ENCODE measurements around the gene LRRIQ3. TPM values are rescaled to one million over a fixed set of nuclear protein-coding genes. Genes with fewer than 3 reads are reported as not detected.

LRRIQ3 gene
- total RNA-seq, 5 donors from 2014 or later (not counting 1 experiment from before 2014, with no cell fraction given), result 0.77 to 3.4 (median 1.3) TPM

DNA sequence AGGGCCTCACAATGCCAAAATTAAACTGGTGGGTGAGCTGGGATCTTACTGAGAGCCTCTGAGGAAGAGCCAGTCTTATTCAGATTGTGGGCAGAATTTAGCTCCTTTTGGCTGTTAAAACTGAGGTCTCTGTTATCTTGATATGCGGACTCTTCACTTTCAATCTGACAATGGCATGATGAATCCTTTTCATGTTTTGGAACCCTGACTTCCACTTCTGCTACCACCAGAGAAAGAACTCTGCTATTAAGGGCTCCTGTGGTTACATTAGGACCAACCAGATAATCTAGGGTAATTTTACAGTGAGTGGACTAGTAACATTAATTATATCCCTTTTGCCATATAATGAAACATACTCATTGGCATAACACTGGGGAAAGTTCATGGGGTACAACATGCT lies 219.0 kb downstream of the LRRIQ3 start:
- H3K9me3 ChIP-seq, result no peaks in the 10 kb centered on the region
- H3K36me3 ChIP-seq (ENCODE audit: control insufficient read depth in 2 of 2, extremely low read depth in 1 of 2, insufficient read depth in 1 of 2, low read length in 1 of 2), result no peaks in the 10 kb centered on the region
- Mint-ChIP-seq H3K9me3 (peaks cover 0 to 10% (median 0%) of the 10 kb centered on the region in 3 donors), H3K4me1 (no peaks in the 10 kb centered on the region), H3K4me3 (no peak overlapping the region), H3K27me3 (no peaks in the 10 kb centered on the region), H3K36me3 (no peaks in the 10 kb centered on the region), H3K27ac (no peak overlapping the region)
- H3K27me3 ChIP-seq (replicated peaks in 1 of 2; ENCODE audit: control insufficient read depth in 2 of 2, extremely low read depth in 1 of 2, insufficient read depth in 2 of 2, low read length in 1 of 2), result no peaks in the 10 kb centered on the region
- no peak overlapping the region for H3K4me3 ChIP-seq (ENCODE audit: control insufficient read depth in 1 of 2, extremely low read depth in 1 of 2, low read length in 1 of 2)
- ChIA-PET POLR2A (no interaction called here), CTCF (no interaction called here)
- ATAC-seq (replicated peaks in 1 of 4), result no peak
- no peak overlapping the region for H3K27ac ChIP-seq (ENCODE audit: low read length)
- no peaks in the 10 kb centered on the region for H3K4me1 ChIP-seq (ENCODE audit: control insufficient read depth in 1 of 2, extremely low read depth in 1 of 2, insufficient read depth in 2 of 2, low read length in 2 of 2)
- DNase-seq, result no peak
- WGBS (ENCODE audit: insufficient coverage), result no CpG with 5 or more reads among the region's 1 CpG

Other genes with a start within 250 kb of the LRRIQ3 start
- gene FPGT, start 66 bp upstream of the LRRIQ3 start, total RNA-seq, result 10 to 100 TPM in 2 of 5 donors, 1 to 10 TPM in 3; 4.4 to 13.3 (median 9.1) TPM
- gene TNNI3K, start 37.2 kb upstream of the LRRIQ3 start, total RNA-seq, result 1 to 10 TPM in 1 of 5 donors, under 1 TPM in 1, not detected in 3; 0.89 to 1.2 TPM

Measured in T-cell (primary cell).